ENCODE results near the gene STAT4.

STAT4 gene

GRCh38 chr2:191063584-191063983 is 87.2 kb downstream of the STAT4 start:
- DNase-seq (ENCODE audit: low spot score), result no peak
- TF ChIP-seq CTCF (IDR thresholded peaks at IDR 0.05; ENCODE audit: poor library complexity, severe bottlenecking), result no peak

GRCh38 chr2:191061381-191061980 is 89.3 kb downstream of the STAT4 start:
- ATAC-seq (ENCODE audit: low read depth), result no peak
- Histone ChIP-seq H3K4me1 (ENCODE audit: insufficient read depth, poor library complexity, severe bottlenecking) (no peaks in the 10 kb centered on the region), H3K27ac (ENCODE audit: poor library complexity, severe bottlenecking) (no peak overlapping the region), H3K27me3 (ENCODE audit: insufficient read depth, poor library complexity, severe bottlenecking) (no peaks in the 10 kb centered on the region), H3K36me3 (ENCODE audit: low read depth) (no peaks in the 10 kb centered on the region), H3K4me3 (ENCODE audit: severe bottlenecking) (no peak overlapping the region), H3K9me3 (ENCODE audit: severe bottlenecking) (no peaks in the 10 kb centered on the region)
- no peak for DNase-seq (ENCODE audit: low spot score)
- no peak for TF ChIP-seq CTCF (IDR thresholded peaks at IDR 0.05; ENCODE audit: poor library complexity, severe bottlenecking)

More at GRCh38 chr2:191063584-191063983, 87.2 kb downstream of the STAT4 start:
- H3K9me3 ChIP-seq (ENCODE audit: severe bottlenecking), result no peaks in the 10 kb centered on the region
- no peaks in the 10 kb centered on the region for H3K27me3 ChIP-seq (ENCODE audit: insufficient read depth, poor library complexity, severe bottlenecking)
- no peak overlapping the region for H3K27ac ChIP-seq (ENCODE audit: poor library complexity, severe bottlenecking)
- H3K4me3 ChIP-seq (ENCODE audit: severe bottlenecking), result no peak overlapping the region
- no peak for ATAC-seq (ENCODE audit: low read depth)
- no peaks in the 10 kb centered on the region for H3K36me3 ChIP-seq (ENCODE audit: low read depth)
- H3K4me1 ChIP-seq (ENCODE audit: insufficient read depth, poor library complexity, severe bottlenecking), result no peaks in the 10 kb centered on the region

- ATAC-seq (ENCODE audit: low read depth) (no peak), DNase-seq (ENCODE audit: low spot score) (no peak)
- Histone ChIP-seq H3K36me3 (ENCODE audit: low read depth) (no peaks in the 10 kb centered on the region), H3K27ac (ENCODE audit: poor library complexity, severe bottlenecking) (no peak overlapping the region), H3K4me3 (ENCODE audit: severe bottlenecking) (no peak overlapping the region), H3K4me1 (ENCODE audit: insufficient read depth, poor library complexity, severe bottlenecking) (no peaks in the 10 kb centered on the region), H3K27me3 (ENCODE audit: insufficient read depth, poor library complexity, severe bottlenecking) (no peaks in the 10 kb centered on the region), H3K9me3 (ENCODE audit: severe bottlenecking) (no peaks in the 10 kb centered on the region)
- no peak for TF ChIP-seq CTCF (IDR thresholded peaks at IDR 0.05; ENCODE audit: poor library complexity, severe bottlenecking)
Observed at GRCh38 chr2:191059308-191059707, 91.5 kb downstream of the STAT4 start.

GRCh38 chr2:191056228-191056627 is 94.6 kb downstream of the STAT4 start:
- TF ChIP-seq CTCF (IDR thresholded peaks at IDR 0.05; ENCODE audit: poor library complexity, severe bottlenecking), result no peak
- no peak overlapping the region for H3K27ac ChIP-seq (ENCODE audit: poor library complexity, severe bottlenecking)
- H3K27me3 ChIP-seq (ENCODE audit: insufficient read depth, poor library complexity, severe bottlenecking), result no peaks in the 10 kb centered on the region
- no peaks in the 10 kb centered on the region for H3K36me3 ChIP-seq (ENCODE audit: low read depth)
- H3K4me1 ChIP-seq (ENCODE audit: insufficient read depth, poor library complexity, severe bottlenecking), result no peaks in the 10 kb centered on the region
- DNase-seq (ENCODE audit: low spot score), result no peak
- no peak for ATAC-seq (ENCODE audit: low read depth)
- H3K4me3 ChIP-seq (ENCODE audit: severe bottlenecking), result no peak overlapping the region
- H3K9me3 ChIP-seq (ENCODE audit: severe bottlenecking), result no peaks in the 10 kb centered on the region

- H3K4me3 ChIP-seq (ENCODE audit: severe bottlenecking), result no peak overlapping the region
Observed at GRCh38 chr2:191053256-191053655, 97.5 kb downstream of the STAT4 start.

More at GRCh38 chr2:191053256-191053655, 97.5 kb downstream of the STAT4 start:
- Histone ChIP-seq H3K27ac (ENCODE audit: poor library complexity, severe bottlenecking) (no peak overlapping the region), H3K4me1 (ENCODE audit: insufficient read depth, poor library complexity, severe bottlenecking) (peaks cover 8% of the 10 kb centered on the region), H3K9me3 (ENCODE audit: severe bottlenecking) (no peaks in the 10 kb centered on the region), H3K36me3 (ENCODE audit: low read depth) (no peaks in the 10 kb centered on the region), H3K27me3 (ENCODE audit: insufficient read depth, poor library complexity, severe bottlenecking) (no peaks in the 10 kb centered on the region)
- DNase-seq (ENCODE audit: low spot score), result no peak
- TF ChIP-seq CTCF (IDR thresholded peaks at IDR 0.05; ENCODE audit: poor library complexity, severe bottlenecking), result no peak
- no peak for ATAC-seq (ENCODE audit: low read depth)

Data from RWPE2 (cell line).